ENCODE results near the gene LHPP.

Gene LHPP

GRCh38 chr10:124611738-124612137 is 150.1 kb downstream of the LHPP start:
- no peak for DNase-seq

- DNase-seq, result peak; percentile 14
Measured at GRCh38 chr10:124612611-124613498, 151.2 kb downstream of the LHPP start.

DNA sequence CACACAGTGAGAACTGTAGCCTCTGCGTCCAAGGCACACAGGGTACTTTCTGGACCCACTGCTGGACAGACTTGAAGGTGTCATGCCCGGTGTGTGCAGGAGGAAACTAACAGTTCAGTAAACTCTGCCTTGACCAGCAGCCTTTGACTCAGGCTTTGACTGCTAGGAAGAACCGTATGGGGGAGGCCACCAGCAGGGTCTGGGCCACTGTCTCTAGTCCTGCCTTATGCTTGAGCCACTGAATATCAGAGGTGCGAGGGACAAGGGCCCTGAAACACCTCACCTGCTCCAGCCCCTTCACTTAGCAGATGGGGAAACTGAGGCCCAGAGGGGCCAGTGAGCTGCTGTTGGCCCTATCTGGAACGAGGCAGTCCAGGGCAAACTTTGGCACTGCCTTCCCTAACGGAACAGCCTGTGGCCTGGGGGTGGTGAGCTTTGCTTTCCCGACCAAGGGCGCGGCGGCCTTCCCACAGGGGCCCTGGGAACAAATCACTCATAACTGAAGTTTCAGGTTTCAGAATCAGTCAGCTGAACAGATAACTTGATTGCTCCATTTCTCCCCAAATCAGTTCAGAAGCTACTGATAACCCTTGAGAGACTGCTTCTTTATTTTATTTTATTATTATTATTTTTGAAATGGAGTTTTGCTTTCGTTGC is 152.5 kb downstream of the LHPP start:
- no peak for DNase-seq

DNA sequence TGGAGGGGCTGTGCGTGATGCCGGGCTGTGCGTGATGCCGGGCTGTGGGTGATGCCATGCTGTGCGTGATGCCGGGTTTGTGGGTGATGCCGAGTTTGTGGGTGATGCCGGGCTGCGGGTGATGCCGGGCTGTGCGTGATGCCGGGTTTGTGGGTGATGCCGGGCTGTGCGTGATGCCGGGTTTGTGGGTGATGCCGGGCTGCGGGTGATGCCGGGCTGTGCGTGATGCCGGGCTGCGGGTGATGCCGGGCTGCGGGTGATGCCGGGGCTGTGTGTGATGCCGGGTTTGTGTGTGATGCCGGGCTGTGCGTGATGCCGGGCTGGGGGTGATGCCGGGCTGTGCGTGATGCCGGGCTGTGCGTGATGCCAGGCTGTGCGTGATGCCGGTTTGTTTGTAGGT is 153.6 kb downstream of the LHPP start:
- no peak for DNase-seq

DNA sequence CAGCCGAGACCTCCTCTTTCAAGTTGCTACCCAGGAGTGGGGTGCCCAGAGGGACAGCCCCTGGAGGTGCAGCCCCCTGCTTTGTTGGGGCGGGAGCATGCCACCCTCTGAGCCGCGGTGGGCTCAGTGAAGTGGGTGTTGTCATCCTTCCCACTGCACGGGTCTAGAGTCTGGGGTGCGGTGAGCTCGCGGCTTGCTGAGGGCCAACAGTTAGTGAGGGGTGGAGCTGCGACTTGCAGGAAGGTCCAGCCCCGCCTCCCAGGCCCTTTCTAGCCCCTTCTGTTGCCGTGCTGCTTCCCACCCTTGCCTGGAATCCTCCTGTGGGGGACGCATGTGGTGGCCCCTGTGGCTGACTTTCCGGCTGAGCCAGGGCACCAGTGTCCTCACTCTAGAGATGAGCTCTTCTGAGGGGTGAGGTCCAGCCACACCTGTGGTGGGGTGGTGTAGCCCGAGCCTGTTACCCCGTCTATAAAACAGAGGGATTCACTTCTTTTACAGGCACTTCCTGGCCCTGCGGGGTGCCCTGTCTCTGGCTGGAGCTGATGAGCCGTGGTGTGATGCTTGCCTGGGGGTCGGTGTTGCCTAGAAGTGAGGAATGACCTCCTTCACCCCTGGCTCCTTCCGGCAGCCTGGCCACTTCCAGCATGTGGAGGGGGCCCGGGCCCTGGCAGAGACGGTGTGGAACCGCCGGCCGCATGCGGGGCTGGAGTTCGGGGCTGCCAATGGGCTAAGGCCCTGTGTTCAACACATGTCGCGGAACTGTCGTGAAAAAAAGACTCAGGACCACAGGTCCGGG is 154.6 kb downstream of the LHPP start:
- no peak for DNase-seq

DNA sequence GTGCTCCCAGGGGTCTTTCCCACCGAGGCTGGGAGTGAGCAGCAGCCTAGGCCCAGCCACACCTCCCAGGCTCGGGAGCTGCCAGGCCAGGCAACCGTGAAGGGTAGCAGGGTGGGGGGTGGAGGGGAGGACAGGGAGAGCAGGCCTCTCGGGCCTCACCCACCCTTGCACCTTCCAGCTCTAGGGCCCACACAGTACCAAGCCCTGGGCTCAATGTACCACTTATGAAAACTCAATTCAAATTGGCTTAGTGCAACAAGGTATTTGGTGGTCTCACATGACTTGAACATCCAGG is 155.2 kb downstream of the LHPP start:
- no peak for DNase-seq

DNA sequence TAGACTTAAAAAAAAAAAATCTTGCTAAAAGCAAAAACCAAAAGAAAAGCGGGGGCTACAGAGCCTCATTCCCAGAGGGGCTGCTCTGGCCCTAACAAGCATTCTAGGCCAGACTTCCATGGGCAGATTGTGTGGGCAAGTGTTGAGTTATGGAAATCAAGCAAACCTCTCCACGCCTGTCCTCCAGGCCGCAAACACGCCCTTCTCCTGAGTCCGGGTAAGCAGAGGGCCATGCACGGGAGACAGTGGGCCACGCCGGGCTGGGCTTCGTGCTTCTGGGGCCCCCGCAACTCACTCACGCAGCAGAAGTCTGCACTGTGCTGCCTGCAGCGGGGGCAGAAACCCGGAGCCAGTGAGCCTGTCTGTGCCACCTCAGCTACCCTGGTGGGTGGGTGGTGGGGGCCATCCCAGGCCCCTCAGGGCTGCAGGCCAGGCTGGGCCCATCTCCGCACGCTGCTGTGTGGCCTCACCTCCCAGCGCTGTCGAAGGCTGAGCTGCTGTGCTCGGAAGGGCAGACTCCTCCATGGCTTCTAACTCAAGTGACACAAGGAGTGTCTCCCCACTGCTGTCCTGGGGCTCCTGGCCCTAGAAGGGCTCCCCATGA is 156.9 kb downstream of the LHPP start:
- no peak for DNase-seq

GRCh38 chr10:124619195-124619594 is 157.6 kb downstream of the LHPP start:
- no peak for DNase-seq

DNA sequence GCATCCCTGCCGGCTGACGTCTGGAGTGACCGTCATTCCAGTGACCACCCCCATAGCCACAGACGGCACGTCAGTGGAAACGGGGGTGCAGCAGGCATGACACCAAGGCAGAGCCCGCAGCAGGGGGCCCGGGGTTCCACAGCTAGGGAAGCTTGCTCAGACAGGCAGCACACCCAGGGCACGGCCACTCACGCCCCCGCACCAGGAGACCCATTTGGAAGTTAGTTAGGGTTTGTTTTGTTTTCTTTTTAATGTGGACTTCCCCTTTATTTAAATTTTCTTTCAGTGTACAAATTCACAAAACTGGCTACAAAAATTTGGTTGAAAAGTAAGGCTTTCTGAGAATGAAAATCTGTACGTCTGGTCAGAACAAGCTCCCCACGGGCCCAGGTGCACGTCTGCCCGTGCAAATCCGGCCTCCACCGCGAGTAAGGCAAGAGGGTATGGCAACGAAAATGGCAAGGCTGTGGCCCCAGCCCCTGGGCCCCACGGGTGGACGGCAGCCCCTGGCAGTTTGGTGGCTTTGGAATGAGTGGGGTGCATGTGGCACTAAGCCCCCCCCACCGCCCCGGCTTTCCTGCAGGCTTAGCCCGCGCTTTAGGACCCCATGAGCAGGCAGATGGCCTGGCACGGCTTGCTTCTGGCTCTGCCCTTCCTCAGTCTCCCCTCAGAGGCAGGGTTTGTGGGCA is 158.3 kb downstream of the LHPP start:
- no peak for DNase-seq

DNA sequence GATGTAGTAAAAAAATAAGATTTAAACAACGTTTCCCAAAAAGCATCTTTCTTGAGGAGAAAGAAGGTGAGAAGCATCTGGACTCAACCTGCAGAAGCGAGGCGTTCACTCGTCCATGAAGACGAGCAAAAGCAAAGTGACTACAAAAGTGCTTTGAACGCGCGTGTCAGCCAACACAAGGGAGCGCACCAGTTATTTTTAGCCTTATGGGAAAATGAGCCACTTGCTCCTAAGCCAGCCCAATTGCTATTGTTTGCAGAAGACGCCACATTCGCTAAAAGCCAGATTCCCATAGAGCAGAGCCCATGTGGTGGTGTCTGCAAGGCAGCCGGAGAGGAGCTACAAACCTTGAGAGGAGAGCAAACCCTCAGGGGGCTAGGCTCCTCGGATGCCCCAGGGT is 160.0 kb downstream of the LHPP start:
- no peak for DNase-seq

- no peak for DNase-seq
Measured at GRCh38 chr10:124622158-124622557, 160.5 kb downstream of the LHPP start.

- DNase-seq, result no peak
Measured at GRCh38 chr10:124622866-124623536, 161.4 kb downstream of the LHPP start.

DNA sequence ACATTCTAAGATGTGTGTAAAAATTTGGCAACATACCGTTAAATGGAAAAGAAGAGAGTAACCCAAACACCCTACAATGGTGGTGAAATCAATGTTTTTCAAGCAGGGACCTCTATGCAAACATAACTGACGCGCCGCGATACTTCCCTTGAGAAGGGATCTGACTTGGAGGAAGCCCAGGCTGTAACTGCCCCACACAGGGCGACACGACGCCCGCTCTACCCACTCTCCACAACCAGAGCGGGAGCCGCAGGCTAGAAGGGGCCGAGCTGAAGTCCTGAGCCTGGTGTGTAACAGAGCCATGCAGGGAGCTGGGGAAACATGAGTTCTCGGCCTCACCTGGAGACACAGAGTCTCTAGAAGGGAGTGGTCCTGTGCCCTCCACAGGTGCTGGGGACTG is 162.4 kb downstream of the LHPP start:
- no peak for DNase-seq

DNA sequence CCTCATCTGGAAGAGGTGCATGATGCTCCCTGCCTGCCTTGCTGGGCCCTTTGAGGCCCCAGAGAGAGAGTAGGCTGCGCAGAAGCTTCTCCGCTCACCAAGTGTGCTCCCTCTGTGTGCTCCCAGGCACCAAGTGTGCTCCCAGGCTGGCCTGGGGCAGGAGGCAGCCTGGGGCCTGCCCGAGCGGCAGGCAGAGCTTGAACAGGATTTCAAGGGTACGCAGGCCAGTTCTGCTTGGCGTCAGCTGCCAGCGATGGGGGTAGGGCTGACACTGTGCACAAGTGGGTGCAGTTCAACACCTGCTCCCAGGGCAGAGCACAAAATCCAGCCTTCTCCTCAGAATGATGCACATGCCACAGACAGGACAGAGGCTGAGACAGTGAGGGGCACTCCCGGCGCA is 162.8 kb downstream of the LHPP start:
- no peak for DNase-seq

GRCh38 chr10:124624895-124625294 is 163.3 kb downstream of the LHPP start:
- DNase-seq, result no peak

- no peak for DNase-seq
Measured at GRCh38 chr10:124625831-124626238, 164.2 kb downstream of the LHPP start.

DNA sequence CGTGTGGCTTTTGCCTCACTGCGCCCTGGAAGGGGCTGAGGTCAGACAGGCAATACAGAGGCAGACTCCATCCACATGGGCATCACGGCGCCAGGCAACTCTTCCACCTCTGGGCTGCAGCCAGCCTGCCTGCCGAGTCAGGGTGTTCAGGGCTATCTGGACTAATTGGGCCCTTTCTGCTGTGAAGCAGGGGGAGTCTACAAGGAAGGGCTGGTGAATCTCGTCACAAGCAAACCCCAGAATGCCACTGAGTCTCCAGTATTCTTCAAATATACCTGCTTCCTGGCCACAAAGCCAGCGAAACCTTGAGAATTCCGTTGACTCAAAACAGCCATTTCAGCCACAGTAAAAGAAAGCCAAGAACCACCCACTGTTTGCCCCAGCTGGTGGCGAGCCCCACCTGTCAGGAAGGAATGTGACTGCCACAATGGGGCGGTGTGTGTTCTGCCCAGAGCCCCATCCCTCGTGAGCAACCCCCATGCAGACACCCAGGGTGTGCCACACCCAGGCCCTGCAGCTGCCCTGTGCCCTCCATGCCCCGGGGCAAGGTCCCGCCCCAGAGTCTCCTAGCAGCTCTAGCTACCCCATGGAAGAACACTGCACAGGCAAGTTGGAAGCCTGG is 165.2 kb downstream of the LHPP start:
- DNase-seq, result no peak

GRCh38 chr10:124627866-124628675 is 166.4 kb downstream of the LHPP start:
- DNase-seq, result no peak

DNA sequence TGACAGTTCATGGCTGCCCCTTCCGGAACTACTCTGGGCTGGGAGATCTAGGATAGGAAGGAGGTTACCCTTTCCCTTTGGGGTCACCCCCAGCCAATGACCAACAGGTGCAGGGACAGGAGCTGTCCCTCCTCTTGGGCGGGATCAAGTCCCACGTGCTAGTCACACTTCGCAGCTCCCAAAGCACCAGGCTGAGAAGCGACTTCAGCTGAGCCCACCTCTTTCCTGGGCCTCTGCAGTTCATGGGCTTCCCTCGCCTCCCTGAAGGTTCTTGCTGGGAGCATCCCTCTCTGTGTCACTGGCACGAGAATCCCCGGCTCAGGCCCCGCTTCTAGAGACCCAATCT is 167.0 kb downstream of the LHPP start:
- no peak for DNase-seq

DNA sequence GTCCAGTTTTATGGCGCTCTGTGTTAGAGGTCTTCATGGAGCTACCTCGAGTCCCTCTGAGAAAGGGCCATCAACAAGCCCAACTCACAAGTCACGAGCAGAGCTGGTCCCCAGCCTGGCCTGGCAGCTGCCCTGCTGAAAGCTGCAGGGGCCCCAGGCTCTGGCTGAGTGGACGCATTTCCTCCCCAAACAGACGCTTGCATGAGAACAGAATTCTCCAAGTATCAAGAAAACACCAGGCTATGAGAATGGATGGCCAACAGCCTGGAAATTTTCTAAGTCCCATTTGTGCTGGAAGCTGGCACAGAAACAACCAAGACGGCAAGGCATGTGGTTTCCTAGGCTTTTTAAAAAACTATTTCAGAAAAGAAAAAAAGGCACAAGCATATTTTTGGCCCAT is 167.8 kb downstream of the LHPP start:
- no peak for DNase-seq

DNA sequence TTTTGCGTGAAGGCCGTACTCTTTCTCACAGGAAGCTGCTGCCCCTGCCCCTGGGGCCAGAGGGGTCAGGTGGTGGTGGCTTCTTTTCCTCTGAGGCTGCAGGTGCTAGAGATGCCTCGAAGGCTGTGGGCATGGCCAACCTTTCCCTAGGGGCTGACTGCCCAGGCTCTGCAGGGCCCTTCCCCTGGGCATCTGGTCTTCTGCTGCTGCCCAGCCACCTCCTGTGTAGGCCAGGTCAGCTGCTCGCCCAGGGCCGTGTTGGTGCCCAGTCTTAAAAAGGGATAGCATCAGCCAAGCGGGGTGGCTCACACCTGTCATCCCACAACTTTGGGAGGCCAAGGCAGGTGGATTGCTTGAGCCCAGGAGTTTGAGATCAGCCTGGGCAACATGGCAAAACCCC is 168.2 kb downstream of the LHPP start:
- DNase-seq, result no peak
